H9 (cell line): ENCODE results near the gene MED20. TPM values are rescaled to one million over a fixed set of nuclear protein-coding genes. Genes with fewer than 3 reads are reported as not detected.

Experiments
- DNase-seq: peaks from one replicate; pipeline ENCODE4 v3.0.0-alpha.2; 2017
- H2AFZ ChIP-seq: one replicate; pipeline ENCODE4 v1.6.1; 2013; ENCODE audit warnings: mild to moderate bottlenecking, low read length, control low read depth, moderate library complexity
- H2AK5ac ChIP-seq: 2 replicates; pipeline ENCODE4 v1.6.1; 2013; ENCODE audit warnings: low read length, control low read depth, mixed read lengths; ENCODE audit not compliant: insufficient read length
- H2BK120ac ChIP-seq: one replicate; pipeline ENCODE4 v1.6.1; 2013; ENCODE audit warnings: low read depth, mild to moderate bottlenecking, low read length, control low read depth, inconsistent platforms; ENCODE audit not compliant: poor library complexity, severe bottlenecking
- H2BK12ac ChIP-seq: 2 replicates; pipeline ENCODE4 v1.6.1; 2013; ENCODE audit warnings: low read length, control low read depth, mixed read lengths, low read depth; ENCODE audit not compliant: insufficient read length
- H2BK15ac ChIP-seq: 2 replicates; pipeline ENCODE4 v1.6.1; 2013; ENCODE audit warnings: low read depth, low read length, control low read depth
- H2BK20ac ChIP-seq: one replicate; pipeline ENCODE4 v1.6.1; 2013; ENCODE audit warnings: low read depth, mild to moderate bottlenecking, low read length, control low read depth, inconsistent platforms; ENCODE audit not compliant: poor library complexity, severe bottlenecking
- H2BK5ac ChIP-seq: 2 replicates; pipeline ENCODE4 v1.6.1; 2013; ENCODE audit warnings: low read length, control low read depth, mixed read lengths; ENCODE audit not compliant: insufficient read length
- H3K14ac ChIP-seq: 2 replicates; pipeline ENCODE4 v1.6.1; 2013; ENCODE audit warnings: low read length, control low read depth; ENCODE audit not compliant: insufficient read depth
- H3K18ac ChIP-seq: 2 replicates; pipeline ENCODE4 v1.6.1; 2013; ENCODE audit warnings: low read depth, mild to moderate bottlenecking, mixed read lengths, low read length, control low read depth; ENCODE audit not compliant: insufficient read length
- H3K23ac ChIP-seq: 2 replicates; pipeline ENCODE4 v1.6.1; 2013; ENCODE audit warnings: low read length, control low read depth, mixed read lengths, low read depth; ENCODE audit not compliant: insufficient read length
- H3K23me2 ChIP-seq: 2 replicates; pipeline ENCODE4 v1.6.1; 2013; ENCODE audit warnings: low read depth, mild to moderate bottlenecking, mixed read lengths, low read length, control low read depth; ENCODE audit not compliant: insufficient read length, poor library complexity, severe bottlenecking
- H3K27ac ChIP-seq: 2 replicates; pipeline ENCODE4 v1.5.1; 2013; ENCODE audit warnings: low read length, control low read depth, mixed read lengths, low read depth; ENCODE audit not compliant: insufficient read length
- H3K27me3 ChIP-seq: 2 replicates; pipeline ENCODE4 v1.6.1; 2013; ENCODE audit warnings: low read length, control low read depth, inconsistent platforms; ENCODE audit not compliant: insufficient read depth
- H3K4ac ChIP-seq: 2 replicates; pipeline ENCODE4 v1.6.1; 2013; ENCODE audit warnings: low read depth, mild to moderate bottlenecking, control low read depth, inconsistent platforms, low read length, moderate library complexity
- H3K4me1 ChIP-seq: 2 replicates; pipeline ENCODE4 v1.6.1; 2013; ENCODE audit warnings: low read length, control low read depth, inconsistent platforms; ENCODE audit not compliant: insufficient read depth
- H3K4me2 ChIP-seq: 2 replicates; pipeline ENCODE4 v1.6.1; 2013; ENCODE audit warnings: low read length, control low read depth, mixed read lengths; ENCODE audit not compliant: insufficient read length, insufficient read depth
- H3K56ac ChIP-seq: 2 replicates; pipeline ENCODE4 v1.6.1; 2013; ENCODE audit warnings: low read depth, mild to moderate bottlenecking, mixed read lengths, low read length, control low read depth; ENCODE audit not compliant: insufficient read length
- H3K79me1 ChIP-seq: 2 replicates; pipeline ENCODE4 v1.6.1; 2013; ENCODE audit warnings: low read depth, mild to moderate bottlenecking, moderate library complexity, low read length, control low read depth, inconsistent platforms; ENCODE audit not compliant: insufficient read depth, poor library complexity, severe bottlenecking
- H3K79me2 ChIP-seq: 2 replicates; pipeline ENCODE4 v1.6.1; 2013; ENCODE audit warnings: low read length, control low read depth, inconsistent platforms; ENCODE audit not compliant: insufficient read depth
- H3K9ac ChIP-seq: 2 replicates; pipeline ENCODE4 v1.6.1; 2013; ENCODE audit warnings: low read length, control low read depth, mixed read lengths; ENCODE audit not compliant: insufficient read length; ENCODE audit errors: extremely low read depth
- H3K9me3 ChIP-seq: one replicate; pipeline ENCODE4 v1.6.1; 2013; ENCODE audit warnings: low read depth, low read length, inconsistent platforms; ENCODE audit not compliant: control insufficient read depth
- H3T11ph ChIP-seq: one replicate; pipeline ENCODE4 v1.6.1; 2013; ENCODE audit warnings: mild to moderate bottlenecking, low read length, control low read depth, inconsistent platforms
- H4K20me1 ChIP-seq: one replicate; pipeline ENCODE4 v1.6.1; 2013; ENCODE audit not compliant: control insufficient read depth, insufficient read length, insufficient read depth
- H4K5ac ChIP-seq: 2 replicates; pipeline ENCODE4 v1.6.1; 2013; ENCODE audit warnings: low read depth, mild to moderate bottlenecking, mixed read lengths, low read length, control low read depth; ENCODE audit not compliant: insufficient read length
- H4K8ac ChIP-seq: replicated peaks from 2 replicates; pipeline ENCODE4 v1.6.1; 2013; ENCODE audit warnings: low read length, control low read depth, mixed read lengths, low read depth; ENCODE audit not compliant: insufficient read length
- H4K91ac ChIP-seq: 2 replicates; pipeline ENCODE4 v1.6.1; 2013; ENCODE audit warnings: low read depth, mild to moderate bottlenecking, moderate library complexity, mixed read lengths, low read length, control low read depth; ENCODE audit not compliant: insufficient read length
- H3K27ac Mint-ChIP-seq, 3 experiments: 2 replicates in 2 of 3; 3 replicates in 1 of 3; pipeline ENCODE4 v1.8.0; 2020 to 2021; ENCODE audit warnings: mixed read lengths in 3 of 3, mild to moderate bottlenecking in 1 of 3, moderate library complexity in 1 of 3
- H3K27me3 Mint-ChIP-seq: 2 replicates; pipeline ENCODE4 v1.8.0; 2021; ENCODE audit warnings: low read depth, mild to moderate bottlenecking, moderate library complexity, mixed read lengths
- H3K36me3 Mint-ChIP-seq, 3 experiments: 2 replicates in 2 of 3; 3 replicates in 1 of 3; pipeline ENCODE4 v1.8.0; 2020 to 2021; ENCODE audit warnings: low read depth in 3 of 3, mixed read lengths in 3 of 3; ENCODE audit not compliant: insufficient read depth in 1 of 3
- H3K4me1 Mint-ChIP-seq, 2 experiments: 2 replicates each; pipeline ENCODE4 v1.8.0; 2020; ENCODE audit warnings: mixed read lengths in 2 of 2
- H3K4me3 Mint-ChIP-seq, 2 experiments: 2 replicates in 1 of 2; 3 replicates in 1 of 2; pipeline ENCODE4 v1.8.0; 2020 to 2021; ENCODE audit warnings: mild to moderate bottlenecking in 2 of 2, mixed read lengths in 2 of 2, moderate library complexity in 1 of 2
- H3K9me3 Mint-ChIP-seq, 2 experiments: 2 replicates in 1 of 2; 3 replicates in 1 of 2; pipeline ENCODE4 v1.8.0; 2020; ENCODE audit warnings: mild to moderate bottlenecking in 2 of 2, mixed read lengths in 2 of 2, moderate library complexity in 1 of 2
- CTCF ChIP-seq: fragments of 200-600 bp; sonication (generic); conservative IDR thresholded peaks from 3 replicates; pipeline ENCODE4 v1.8.0; 2021; ENCODE audit warnings: antibody characterized with exemption, mild to moderate bottlenecking
- WGBS: extraction: QIAGEN DNeasy Blood & Tissue Kit; methylation state at CpG from one replicate; pipeline ENCODE4 v1.1.7; 2013; ENCODE audit warnings: missing lambda C conversion rate, low lambda C conversion rate, mixed read lengths; ENCODE audit not compliant: insufficient read length; ENCODE audit errors: extremely low coverage; 5-methylcytosine and 5-hydroxymethylcytosine counted together
- total RNA-seq: library from RNA; stranded (reverse); gene quantifications from 2 replicates; pipeline ENCODE4 v1.2.1, GENCODE V29; 2021

MED20 gene
- total RNA-seq, 1 experiment from 2014 or later = 28.9 TPM

- no peak overlapping the region for H3K27ac ChIP-seq
- H3K27me3 ChIP-seq = no peaks in the 10 kb centered on the region
- no peak overlapping the region for H2BK12ac ChIP-seq
- DNase-seq = no peak
- no peak overlapping the region for H2BK5ac ChIP-seq
- no peak overlapping the region for H4K8ac ChIP-seq
- Mint-ChIP-seq H3K27ac (no peak overlapping the region), H3K4me3 (no peak overlapping the region), H3K27me3 (peaks cover 2% of the 10 kb centered on the region), H3K4me1 (no peaks in the 10 kb centered on the region; a peak in 1 of 4 replicates), H3K9me3 (no peaks in the 10 kb centered on the region), H3K36me3 (no peaks in the 10 kb centered on the region)
- no peaks in the 10 kb centered on the region for H3K23me2 ChIP-seq
- WGBS = 100% methylated on average over 4 of the region's 10 CpGs
- H2AK5ac ChIP-seq = no peak overlapping the region
- H3K9ac ChIP-seq = no peak overlapping the region
- no peak overlapping the region for H3K18ac ChIP-seq
- no peak overlapping the region for H4K91ac ChIP-seq
- H4K20me1 ChIP-seq = no peaks in the 10 kb centered on the region
- H3K14ac ChIP-seq = no peak overlapping the region
- no peak overlapping the region for H3K4me2 ChIP-seq
- H2BK20ac ChIP-seq = no peak overlapping the region
- no peaks in the 10 kb centered on the region for H3K79me1 ChIP-seq
- no peak overlapping the region for H3K4ac ChIP-seq
- H3K23ac ChIP-seq = no peak overlapping the region
- no peak overlapping the region for H4K5ac ChIP-seq
- no peaks in the 10 kb centered on the region for H3K79me2 ChIP-seq
- H3T11ph ChIP-seq = no peak overlapping the region
- no peak overlapping the region for H2AFZ ChIP-seq
- TF ChIP-seq CTCF = no peak
- H3K56ac ChIP-seq = no peak overlapping the region
- H2BK120ac ChIP-seq = no peak overlapping the region
- H3K4me1 ChIP-seq = no peaks in the 10 kb centered on the region
- H2BK15ac ChIP-seq = no peak overlapping the region
- no peaks in the 10 kb centered on the region for H3K9me3 ChIP-seq
These were observed 26.8 kb upstream of the MED20 start for GRCh38 chr6:41947581-41948220.
